OCI-LY1 (cell line): ENCODE results near the gene TRAPPC4.

ENCODE experiments used
- CTCF ChIP-seq: fragments of 200-600 bp; sonication (generic), shearing (Covaris generic); IDR thresholded peaks from 2 replicates; pipeline ENCODE4 v1.5.1; 2017; ENCODE audit warnings: mild to moderate bottlenecking, antibody characterized with exemption, low read length, moderate library complexity, mixed read lengths
- EZH2 ChIP-seq: fragments of 200-600 bp; sonication (generic), shearing (Covaris generic); IDR thresholded peaks from 2 replicates; pipeline ENCODE4 v1.8.0; 2017; ENCODE audit warnings: borderline replicate concordance, mixed run types, mild to moderate bottlenecking, antibody characterized with exemption, low read length, moderate library complexity, mixed read lengths

GRCh38 chr11:119026970-119027369, 8.4 kb downstream of the TRAPPC4 start:
- TF ChIP-seq CTCF (no peak), EZH2 (no peak)
